ENCODE results near the gene CUTA. TPM values are rescaled to one million over a fixed set of nuclear protein-coding genes. Genes with fewer than 3 reads are reported as not detected.

Gene CUTA
- total RNA-seq, 1 experiment from 2014 or later, result 257 TPM

- Histone ChIP-seq H3K56ac (ENCODE audit: insufficient read length, low read depth, low read length) (no peak overlapping the region), H3K9me3 (ENCODE audit: control insufficient read depth, low read depth, low read length) (no peaks in the 10 kb centered on the region), H3K79me1 (ENCODE audit: insufficient read depth, low read depth, low read length, poor library complexity, severe bottlenecking) (peaks cover 3% of the 10 kb centered on the region), H3K23me2 (ENCODE audit: insufficient read length, low read depth, low read length, poor library complexity, severe bottlenecking) (peaks cover 7% of the 10 kb centered on the region), H2AK5ac (ENCODE audit: insufficient read length, low read length) (no peak overlapping the region), H3K4me1 (ENCODE audit: insufficient read depth, low read length) (peaks cover 7% of the 10 kb centered on the region), H2BK15ac (ENCODE audit: low read depth, low read length) (no peak overlapping the region), H2AFZ (ENCODE audit: low read length) (no peak overlapping the region), H2BK12ac (ENCODE audit: insufficient read length, low read depth, low read length) (no peak overlapping the region), H4K5ac (ENCODE audit: insufficient read length, low read depth, low read length) (no peak overlapping the region), H3T11ph (ENCODE audit: low read length) (no peak overlapping the region), H2BK120ac (ENCODE audit: low read depth, low read length, poor library complexity, severe bottlenecking) (no peak overlapping the region), H4K91ac (ENCODE audit: insufficient read length, low read depth, low read length) (no peak overlapping the region), H4K8ac (replicated peaks; ENCODE audit: insufficient read length, low read depth, low read length) (no peak overlapping the region), H3K79me2 (ENCODE audit: insufficient read depth, low read length) (peaks cover 10% of the 10 kb centered on the region; the same call in 1 of the 2 replicates), H3K27ac (ENCODE audit: insufficient read length, low read depth, low read length) (no peak overlapping the region), H3K23ac (ENCODE audit: insufficient read length, low read depth, low read length) (no peak overlapping the region), H3K18ac (ENCODE audit: insufficient read length, low read depth, low read length) (no peak overlapping the region), H3K4ac (ENCODE audit: low read depth, low read length) (no peak overlapping the region), H3K27me3 (ENCODE audit: insufficient read depth, low read length) (no peaks in the 10 kb centered on the region), H2BK20ac (ENCODE audit: low read depth, low read length, poor library complexity, severe bottlenecking) (no peak overlapping the region), H3K9ac (ENCODE audit: extremely low read depth, insufficient read length, low read length) (peak overlapping the region; percentile 25), H2BK5ac (ENCODE audit: insufficient read length, low read length) (no peak overlapping the region), H3K4me2 (ENCODE audit: insufficient read depth, insufficient read length, low read length) (peak overlapping the region; percentile 89), H3K14ac (ENCODE audit: insufficient read depth, low read length) (no peak overlapping the region), H4K20me1 (ENCODE audit: control insufficient read depth, insufficient read depth, insufficient read length) (no peaks in the 10 kb centered on the region)
- peak overlapping the region; percentile 76 to 94 (median 93) for H3K27ac Mint-ChIP-seq
- H3K4me1 Mint-ChIP-seq, result peaks cover 73 to 76% of the 10 kb centered on the region in 2 experiments
- TF ChIP-seq CTCF (conservative IDR thresholded peaks at IDR 0.05), result no peak
- H3K27me3 Mint-ChIP-seq (ENCODE audit: low read depth), result no peaks in the 10 kb centered on the region
- no CpG with 5 or more reads among the region's 12 CpGs for WGBS (ENCODE audit: extremely low coverage, insufficient read length, low lambda C conversion rate)
- peak overlapping the region; percentile 81 to 87 for H3K4me3 Mint-ChIP-seq
- no peak for DNase-seq
- peaks cover 24 to 27% (median 26%) of the 10 kb centered on the region in 3 experiments for H3K36me3 Mint-ChIP-seq (ENCODE audit: insufficient read depth in 1 of 3, low read depth in 3 of 3)
- H3K9me3 Mint-ChIP-seq, result no peaks in the 10 kb centered on the region; a peak in 1 of 5 replicates
Observed at GRCh38 chr6:33424855-33425667, 7.2 kb upstream of the CUTA start.

Data from H9 (cell line).